GM12878 (cell line): ENCODE measurements around the gene PHF20.

Experiments used
- EP300 ChIP-seq, 2 experiments: fragments of 150-350 bp in 1 of 2; IDR thresholded peaks; 2 replicates each; pipeline ENCODE4 v1.6.1; 2011 to 2012; ENCODE audit warnings: low read depth in 2 of 2, low read length in 2 of 2, borderline replicate concordance in 1 of 2, improper control_type of control experiment in 1 of 2, inconsistent platforms in 1 of 2; ENCODE audit not compliant: control insufficient read depth in 1 of 2
- EZH2 ChIP-seq: IDR thresholded peaks from 2 replicates; pipeline ENCODE4 v1.6.1; 2012; ENCODE audit warnings: low read depth, mild to moderate bottlenecking, control low read depth, inconsistent platforms, low read length, borderline replicate concordance; ENCODE audit not compliant: control insufficient read depth
- HDAC6 ChIP-seq: fragments of 200-600 bp; sonication (generic); IDR thresholded peaks from one replicate; pipeline ENCODE4 v1.8.0; 2017; ENCODE audit warnings: antibody characterized with exemption; ENCODE audit not compliant: unreplicated experiment
- LARP7 ChIP-seq: fragments of 450-650 bp; IDR thresholded peaks from 2 replicates; pipeline ENCODE4 v1.6.1; 2017; ENCODE audit warnings: mild to moderate bottlenecking
- NFIC ChIP-seq: IDR thresholded peaks from 2 replicates; pipeline ENCODE4 v1.6.1; 2012; ENCODE audit warnings: low read depth, mild to moderate bottlenecking, inconsistent platforms, low read length, moderate library complexity
- POLR2A ChIP-seq: IDR thresholded peaks from 2 replicates; pipeline ENCODE4 v1.6.1; 2011; ENCODE audit warnings: low read depth, mild to moderate bottlenecking, low read length
- POLR2AphosphoS5 ChIP-seq: IDR thresholded peaks from 2 replicates; pipeline ENCODE4 v1.6.1; 2011; ENCODE audit warnings: mild to moderate bottlenecking, low read length, inconsistent platforms
- RAD51 ChIP-seq: fragments of 450-650 bp; IDR thresholded peaks from 2 replicates; pipeline ENCODE4 v1.6.1; 2016; ENCODE audit warnings: moderate library complexity, mild to moderate bottlenecking, inconsistent platforms
- TBL1XR1 ChIP-seq: IDR thresholded peaks from 2 replicates; pipeline ENCODE4 v1.6.1; 2012; ENCODE audit warnings: low read depth, low read length, improper control_type of control experiment
- YY1 ChIP-seq: IDR thresholded peaks from 2 replicates; pipeline ENCODE4 v1.6.1; 2011; ENCODE audit warnings: low read depth, mild to moderate bottlenecking, low read length
- TF ChIP-seq, protein P1 (sequence below), 3 experiments: IDR thresholded peaks in 2 of 3; conservative IDR thresholded peaks in 1 of 3; 2 replicates each; pipeline ENCODE4 v1.5.1; 2011; ENCODE audit warnings: low read depth in 3 of 3, low read length in 3 of 3, mild to moderate bottlenecking in 3 of 3, control low read depth in 2 of 3, moderate library complexity in 2 of 3, inconsistent platforms in 1 of 3, mixed read lengths in 1 of 3; ENCODE audit not compliant: control insufficient read depth in 2 of 3, insufficient read depth in 1 of 3; ENCODE audit errors: extremely low read depth in 1 of 3
- TF ChIP-seq, protein P2 (sequence below): IDR thresholded peaks from 2 replicates; pipeline ENCODE4 v1.6.1; 2011; ENCODE audit warnings: borderline replicate concordance, low read depth, mild to moderate bottlenecking, moderate library complexity, mixed read lengths, low read length; ENCODE audit not compliant: insufficient read depth; ENCODE audit errors: extremely low read length

- no peak for TF ChIP-seq HDAC6
- no peak for TF ChIP-seq YY1
- no peak for TF ChIP-seq POLR2A
- TF ChIP-seq EP300 (IDR thresholded peaks at IDR 0.05; ENCODE audit: borderline replicate concordance in 1 of 2, control insufficient read depth in 1 of 2, low read depth in 2 of 2, low read length in 2 of 2), result no peak
- TF ChIP-seq NFIC, result no peak
- TF ChIP-seq, protein P1, sequence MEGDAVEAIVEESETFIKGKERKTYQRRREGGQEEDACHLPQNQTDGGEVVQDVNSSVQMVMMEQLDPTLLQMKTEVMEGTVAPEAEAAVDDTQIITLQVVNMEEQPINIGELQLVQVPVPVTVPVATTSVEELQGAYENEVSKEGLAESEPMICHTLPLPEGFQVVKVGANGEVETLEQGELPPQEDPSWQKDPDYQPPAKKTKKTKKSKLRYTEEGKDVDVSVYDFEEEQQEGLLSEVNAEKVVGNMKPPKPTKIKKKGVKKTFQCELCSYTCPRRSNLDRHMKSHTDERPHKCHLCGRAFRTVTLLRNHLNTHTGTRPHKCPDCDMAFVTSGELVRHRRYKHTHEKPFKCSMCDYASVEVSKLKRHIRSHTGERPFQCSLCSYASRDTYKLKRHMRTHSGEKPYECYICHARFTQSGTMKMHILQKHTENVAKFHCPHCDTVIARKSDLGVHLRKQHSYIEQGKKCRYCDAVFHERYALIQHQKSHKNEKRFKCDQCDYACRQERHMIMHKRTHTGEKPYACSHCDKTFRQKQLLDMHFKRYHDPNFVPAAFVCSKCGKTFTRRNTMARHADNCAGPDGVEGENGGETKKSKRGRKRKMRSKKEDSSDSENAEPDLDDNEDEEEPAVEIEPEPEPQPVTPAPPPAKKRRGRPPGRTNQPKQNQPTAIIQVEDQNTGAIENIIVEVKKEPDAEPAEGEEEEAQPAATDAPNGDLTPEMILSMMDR (IDR thresholded peaks at IDR 0.05 in 2 of 3, conservative IDR thresholded peaks at IDR 0.05 in 1 of 3; ENCODE audit: control insufficient read depth in 2 of 3, extremely low read depth in 1 of 3, insufficient read depth in 1 of 3, low read depth in 3 of 3, low read length in 3 of 3), result no peak
- no peak for TF ChIP-seq EZH2
- no peak for TF ChIP-seq RAD51
- no peak for TF ChIP-seq LARP7
- TF ChIP-seq, protein P2, sequence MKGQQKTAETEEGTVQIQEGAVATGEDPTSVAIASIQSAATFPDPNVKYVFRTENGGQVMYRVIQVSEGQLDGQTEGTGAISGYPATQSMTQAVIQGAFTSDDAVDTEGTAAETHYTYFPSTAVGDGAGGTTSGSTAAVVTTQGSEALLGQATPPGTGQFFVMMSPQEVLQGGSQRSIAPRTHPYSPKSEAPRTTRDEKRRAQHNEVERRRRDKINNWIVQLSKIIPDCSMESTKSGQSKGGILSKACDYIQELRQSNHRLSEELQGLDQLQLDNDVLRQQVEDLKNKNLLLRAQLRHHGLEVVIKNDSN, result no peak
- no peak for TF ChIP-seq POLR2AphosphoS5
- TF ChIP-seq TBL1XR1, result no peak
These were observed 210.2 kb downstream of the PHF20 start for GRCh38 chr20:35981969-35982368.
